Caco-2 (cell line): Measurements from ENCODE around the gene FGF12. TPM values are rescaled to one million over a fixed set of nuclear protein-coding genes. Genes with fewer than 3 reads are reported as not detected.
"Not testable (repeated sequence)": the region's sequence is repeated elsewhere in the genome, so short reads cannot be mapped to it uniquely, and the experiment has no call there.

Experiments
- BruUV-seq: library from RNA; stranded (reverse); fragments of 400-500 nt; replicated peaks from 2 replicates; lab custom pipeline; 2021; lab: Mats Ljungman, UMichigan
- CTCF ChIA-PET: fragments of 300-600 bp; sonication (Branson Sonifier 250); formaldehyde crosslinking; loops from one replicate; lab custom pipeline; 2022; ENCODE audit warnings: antibody characterized with exemption; lab: Charles Lee
- POLR2A ChIA-PET: fragments of 300-600 bp; sonication (Branson Sonifier 250); formaldehyde crosslinking; loops from one replicate; lab custom pipeline; 2022; ENCODE audit warnings: antibody characterized with exemption; lab: Charles Lee
- DNase-seq, 2 experiments: peaks; one replicate each; pipeline versions ENCODE4 v3.0.0 to v3.0.0-alpha.2; 2020 to 2022
- H3K27me3 ChIP-seq: replicated peaks from 2 replicates; pipeline ENCODE4 v1.6.0; 2011; ENCODE audit warnings: low read length; ENCODE audit not compliant: control insufficient read depth, insufficient read depth
- H3K36me3 ChIP-seq: 2 replicates; pipeline ENCODE4 v1.5.1; 2011; ENCODE audit warnings: low read length; ENCODE audit not compliant: control insufficient read depth, insufficient read depth
- H3K4me1 ChIP-seq: fragments of 250-450 bp; sonication (Bioruptor Pico); 2 replicates; pipeline ENCODE4 v1.5.1; 2020; ENCODE audit warnings: mild to moderate bottlenecking
- H3K4me3 ChIP-seq: 2 replicates; pipeline ENCODE4 v1.5.1; 2011; ENCODE audit warnings: low read depth, mild to moderate bottlenecking, control low read depth, low read length
- H3K9me3 ChIP-seq: fragments of 250-450 bp; sonication (Bioruptor Pico); 2 replicates; pipeline ENCODE4 v1.5.1; 2020; ENCODE audit warnings: mild to moderate bottlenecking, moderate library complexity
- H3K27ac Mint-ChIP-seq: one replicate; pipeline ENCODE4 v1.8.0; 2022; ENCODE audit warnings: mixed read lengths; ENCODE audit not compliant: unreplicated experiment
- H3K27me3 Mint-ChIP-seq: one replicate; pipeline ENCODE4 v1.8.0; 2022; ENCODE audit warnings: mixed read lengths; ENCODE audit not compliant: insufficient read depth, unreplicated experiment
- H3K36me3 Mint-ChIP-seq: one replicate; pipeline ENCODE4 v1.8.0; 2022; ENCODE audit warnings: mild to moderate bottlenecking, mixed read lengths; ENCODE audit not compliant: insufficient read depth, unreplicated experiment
- H3K4me1 Mint-ChIP-seq: one replicate; pipeline ENCODE4 v1.8.0; 2022; ENCODE audit warnings: low read depth, mixed read lengths; ENCODE audit not compliant: unreplicated experiment
- H3K4me3 Mint-ChIP-seq: one replicate; pipeline ENCODE4 v1.8.0; 2022; ENCODE audit warnings: mild to moderate bottlenecking, moderate library complexity, mixed read lengths; ENCODE audit not compliant: unreplicated experiment
- H3K9me3 Mint-ChIP-seq: one replicate; pipeline ENCODE4 v1.8.0; 2022; ENCODE audit warnings: mixed read lengths; ENCODE audit not compliant: unreplicated experiment
- intact Hi-C: fragments of 100-400 bp; cut with micrococcal nuclease; formaldehyde crosslinking; loops from one replicate; pipeline ENCODE4 v1.10.0; 2022; ENCODE audit not compliant: unreplicated experiment
- total RNA-seq: library from RNA; stranded (reverse); gene quantifications from 2 replicates; pipeline ENCODE4 v1.2.3, GENCODE V29; 2022
- TF ChIP-seq, protein P1 (sequence below), 2 experiments: fragments of 200-600 bp in 1 of 2; IDR thresholded peaks; 1 replicate in 1 of 2; 2 replicates in 1 of 2; pipeline versions ENCODE4 v1.5.1 to v1.8.0; 2011 to 2022; ENCODE audit warnings: antibody characterized with exemption in 1 of 2, control low read depth in 1 of 2, inconsistent platforms in 1 of 2, low read depth in 1 of 2, low read length in 1 of 2, mild to moderate bottlenecking in 1 of 2, moderate library complexity in 1 of 2; ENCODE audit not compliant: insufficient read depth in 1 of 2, severe bottlenecking in 1 of 2, unreplicated experiment in 1 of 2

FGF12 gene
- total RNA-seq, 1 experiment from 2014 or later, result 0.41 TPM

DNA sequence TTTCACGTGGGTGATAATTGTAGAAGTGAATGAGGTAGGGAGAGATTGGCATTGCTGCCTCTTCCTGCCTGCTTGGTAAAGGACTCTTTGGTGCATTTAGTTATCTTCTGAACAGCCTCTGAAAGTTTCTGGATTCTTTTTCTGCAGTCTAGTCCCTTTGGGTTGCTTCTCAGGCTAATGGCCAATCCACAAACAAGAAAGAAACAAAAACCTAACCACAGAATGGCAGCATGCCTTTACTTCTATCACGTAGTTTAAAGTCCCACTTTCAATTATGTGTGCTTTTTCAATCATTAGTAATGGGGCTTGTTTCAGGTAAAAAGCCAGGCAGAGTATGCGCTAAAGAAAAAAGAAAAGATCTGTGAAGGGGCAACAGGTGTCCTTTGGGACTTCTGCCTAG lies 7.4 kb downstream of the FGF12 start:
- ChIA-PET POLR2A (no interaction called here), CTCF (no interaction called here)
- H3K9me3 Mint-ChIP-seq, result no peaks in the 10 kb centered on the region
- H3K4me1 ChIP-seq, result no peaks in the 10 kb centered on the region
- peaks cover 11% of the 10 kb centered on the region for H3K27me3 Mint-ChIP-seq
- H3K36me3 Mint-ChIP-seq, result no peaks in the 10 kb centered on the region
- DNase-seq, result no peak
- BruUV-seq, result no TSS peak
- H3K27ac Mint-ChIP-seq, result no peak overlapping the region
- intact Hi-C loops, result no loop called here
- no peaks in the 10 kb centered on the region for H3K9me3 ChIP-seq
- H3K4me3 ChIP-seq, result no peak overlapping the region
- H3K4me3 Mint-ChIP-seq, result no peak overlapping the region
- TF ChIP-seq, protein P1, sequence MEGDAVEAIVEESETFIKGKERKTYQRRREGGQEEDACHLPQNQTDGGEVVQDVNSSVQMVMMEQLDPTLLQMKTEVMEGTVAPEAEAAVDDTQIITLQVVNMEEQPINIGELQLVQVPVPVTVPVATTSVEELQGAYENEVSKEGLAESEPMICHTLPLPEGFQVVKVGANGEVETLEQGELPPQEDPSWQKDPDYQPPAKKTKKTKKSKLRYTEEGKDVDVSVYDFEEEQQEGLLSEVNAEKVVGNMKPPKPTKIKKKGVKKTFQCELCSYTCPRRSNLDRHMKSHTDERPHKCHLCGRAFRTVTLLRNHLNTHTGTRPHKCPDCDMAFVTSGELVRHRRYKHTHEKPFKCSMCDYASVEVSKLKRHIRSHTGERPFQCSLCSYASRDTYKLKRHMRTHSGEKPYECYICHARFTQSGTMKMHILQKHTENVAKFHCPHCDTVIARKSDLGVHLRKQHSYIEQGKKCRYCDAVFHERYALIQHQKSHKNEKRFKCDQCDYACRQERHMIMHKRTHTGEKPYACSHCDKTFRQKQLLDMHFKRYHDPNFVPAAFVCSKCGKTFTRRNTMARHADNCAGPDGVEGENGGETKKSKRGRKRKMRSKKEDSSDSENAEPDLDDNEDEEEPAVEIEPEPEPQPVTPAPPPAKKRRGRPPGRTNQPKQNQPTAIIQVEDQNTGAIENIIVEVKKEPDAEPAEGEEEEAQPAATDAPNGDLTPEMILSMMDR (IDR thresholded peaks at IDR 0.05; ENCODE audit: insufficient read depth in 1 of 2, low read depth in 1 of 2, low read length in 1 of 2, severe bottlenecking in 1 of 2, unreplicated experiment in 1 of 2), result no peak
- H3K27me3 ChIP-seq, result no peaks in the 10 kb centered on the region
- H3K36me3 ChIP-seq, result no peaks in the 10 kb centered on the region
- H3K4me1 Mint-ChIP-seq, result no peaks in the 10 kb centered on the region

DNA sequence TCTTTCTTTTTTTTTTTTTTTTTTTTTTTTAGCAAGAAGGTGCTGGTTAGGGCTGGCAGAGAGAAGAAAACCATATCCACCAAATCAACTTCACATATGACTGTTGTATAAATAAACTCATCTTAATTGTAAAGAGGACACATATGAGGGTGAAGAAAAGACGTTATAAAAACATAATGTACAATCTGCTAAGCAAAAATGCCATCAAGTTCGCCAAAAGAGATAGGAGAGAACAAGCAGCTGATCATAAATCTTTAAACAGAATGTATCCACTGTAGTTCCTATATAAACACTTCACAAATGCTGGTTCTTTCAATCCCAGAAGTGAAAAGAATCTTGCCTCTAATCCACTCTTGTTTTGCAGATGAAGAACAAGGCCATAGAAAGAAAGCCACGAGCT lies 9.2 kb downstream of the FGF12 start:
- POLR2A ChIA-PET, result no interaction called here
- Mint-ChIP-seq H3K36me3 (no peaks in the 10 kb centered on the region), H3K27ac (no peak overlapping the region), H3K27me3 (peaks cover 9% of the 10 kb centered on the region), H3K4me1 (no peaks in the 10 kb centered on the region), H3K4me3 (no peak overlapping the region), H3K9me3 (no peaks in the 10 kb centered on the region)
- no peaks in the 10 kb centered on the region for H3K4me1 ChIP-seq
- no peak for DNase-seq
- H3K4me3 ChIP-seq, result no peak overlapping the region
- H3K36me3 ChIP-seq, result no peaks in the 10 kb centered on the region
- H3K9me3 ChIP-seq, result no peaks in the 10 kb centered on the region
- no TSS peak for BruUV-seq
- intact Hi-C loops, result no loop called here
- CTCF ChIA-PET, result no interaction called here
- TF ChIP-seq, protein P1 (IDR thresholded peaks at IDR 0.05; ENCODE audit: insufficient read depth in 1 of 2, low read depth in 1 of 2, low read length in 1 of 2, severe bottlenecking in 1 of 2, unreplicated experiment in 1 of 2), result no peak
- H3K27me3 ChIP-seq, result no peaks in the 10 kb centered on the region

DNA sequence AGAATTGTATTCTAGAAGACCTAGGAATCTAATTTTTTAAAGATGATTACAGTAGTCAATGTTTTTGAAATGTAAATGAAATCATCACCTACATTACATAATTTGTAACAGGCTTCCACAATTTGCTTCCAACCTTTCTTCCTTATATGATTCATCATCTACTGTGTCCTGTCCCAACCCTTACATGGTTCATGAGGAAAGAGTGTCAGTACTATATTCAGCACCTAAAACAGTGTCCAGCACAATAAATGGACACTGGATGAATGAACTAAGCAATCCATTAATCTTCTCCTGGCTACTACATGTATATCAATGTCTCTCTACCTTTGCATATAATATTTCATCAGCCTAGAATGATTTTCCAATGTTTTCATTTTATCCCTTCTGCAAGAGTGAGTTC lies 12.2 kb downstream of the FGF12 start:
- Histone ChIP-seq H3K9me3 (no peaks in the 10 kb centered on the region), H3K4me3 (no peak overlapping the region), H3K4me1 (no peaks in the 10 kb centered on the region), H3K27me3 (no peaks in the 10 kb centered on the region), H3K36me3 (no peaks in the 10 kb centered on the region)
- no peak overlapping the region for H3K27ac Mint-ChIP-seq
- peaks cover 3% of the 10 kb centered on the region for H3K27me3 Mint-ChIP-seq
- POLR2A ChIA-PET, result no interaction called here
- H3K4me1 Mint-ChIP-seq, result no peaks in the 10 kb centered on the region
- intact Hi-C loops, result no loop called here
- no peaks in the 10 kb centered on the region for H3K9me3 Mint-ChIP-seq
- no TSS peak for BruUV-seq
- TF ChIP-seq, protein P1 (IDR thresholded peaks at IDR 0.05; ENCODE audit: insufficient read depth in 1 of 2, low read depth in 1 of 2, low read length in 1 of 2, severe bottlenecking in 1 of 2, unreplicated experiment in 1 of 2), result no peak
- H3K4me3 Mint-ChIP-seq, result no peak overlapping the region
- H3K36me3 Mint-ChIP-seq, result no peaks in the 10 kb centered on the region
- CTCF ChIA-PET, result no interaction called here
- no peak for DNase-seq

DNA sequence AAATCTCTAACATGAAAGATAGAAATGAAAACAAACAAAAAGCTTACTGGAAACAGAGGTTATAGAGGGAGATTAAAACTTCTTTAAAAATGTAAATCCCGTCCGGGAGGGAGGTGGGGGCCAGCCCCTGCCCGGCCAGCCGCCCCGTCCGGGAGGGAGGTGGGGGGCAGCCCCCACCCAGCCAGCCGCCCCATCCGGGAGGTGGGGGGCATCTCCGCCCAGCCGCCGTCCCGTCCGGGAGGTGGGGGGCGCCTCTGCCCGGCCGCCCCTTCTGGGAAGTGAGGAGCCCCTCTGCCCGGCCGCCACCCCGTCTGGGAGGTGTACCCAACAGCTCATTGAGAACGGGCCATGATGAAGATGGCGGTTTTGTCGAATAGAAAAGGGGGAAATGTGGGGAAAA lies 16.2 kb downstream of the FGF12 start:
- H3K27me3 ChIP-seq, H3K9me3 Mint-ChIP-seq, H3K9me3 ChIP-seq, H3K4me1 Mint-ChIP-seq, H3K4me3 ChIP-seq, intact Hi-C loops, BruUV-seq, H3K27me3 Mint-ChIP-seq, H3K4me3 Mint-ChIP-seq, CTCF ChIA-PET, H3K4me1 ChIP-seq, H3K36me3 Mint-ChIP-seq, H3K36me3 ChIP-seq, POLR2A ChIA-PET, H3K27ac Mint-ChIP-seq, DNase-seq: not testable (repeated sequence)
